Esophagus squamous epithelium (tissue), 4 donors: Measurements from ENCODE around the gene SECISBP2.

ENCODE experiments used
- POLR2A ChIP-seq, 4 donors: fragments of 450-650 bp; IDR thresholded peaks; one replicate each; pipeline ENCODE4 v1.6.1; 2017; ENCODE audit warnings: antibody characterized with exemption in 4 of 4, mild to moderate bottlenecking in 4 of 4, moderate library complexity in 3 of 4
- TF ChIP-seq, protein P1 (sequence below), 6 experiments: fragments of 450-650 bp in 4 of 6; fragments of 200-600 bp in 2 of 6; sonication (generic) in 2 of 6; IDR thresholded peaks; one replicate each; pipeline ENCODE4 v1.5.1; 2016 to 2019; ENCODE audit warnings: antibody characterized with exemption in 6 of 6, mild to moderate bottlenecking in 4 of 6, moderate library complexity in 4 of 6

DNA sequence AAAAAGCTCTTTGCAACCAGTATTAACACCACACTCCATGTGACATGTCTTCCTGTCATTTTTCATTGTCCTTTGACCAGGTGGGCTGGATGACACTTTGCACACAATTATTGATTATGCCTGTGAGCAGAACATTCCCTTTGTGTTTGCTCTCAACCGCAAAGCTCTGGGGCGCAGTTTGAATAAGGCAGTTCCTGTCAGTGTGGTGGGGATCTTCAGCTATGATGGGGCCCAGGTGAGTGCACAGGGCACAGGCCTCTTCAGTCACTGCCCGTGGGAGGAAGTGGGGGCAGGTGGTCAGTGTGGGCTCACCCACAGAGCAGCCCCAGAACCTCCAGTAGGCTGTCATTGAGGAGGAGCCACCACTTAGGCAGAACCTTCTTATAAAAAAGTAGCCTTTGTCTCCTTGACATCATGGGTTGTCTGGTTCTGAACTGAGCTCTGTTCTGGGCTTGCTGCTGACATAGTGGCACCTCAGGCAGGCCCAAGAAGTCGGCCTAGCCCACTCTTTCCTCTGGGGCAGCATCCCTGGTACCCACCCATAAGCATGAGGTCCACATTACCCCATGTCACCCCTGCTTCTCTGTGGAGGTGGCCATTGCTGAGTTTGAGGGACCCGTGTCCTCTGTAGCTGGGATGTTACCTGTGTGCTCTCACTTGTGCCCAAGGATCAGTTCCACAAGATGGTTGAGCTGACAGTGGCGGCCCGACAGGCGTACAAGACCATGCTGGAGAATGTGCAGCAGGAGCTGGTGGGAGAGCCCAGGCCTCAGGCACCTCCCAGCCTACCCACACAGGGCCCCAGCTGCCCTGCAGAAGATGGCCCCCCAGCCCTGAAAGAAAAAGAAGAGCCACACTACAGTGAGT, 39.3 kb downstream of the SECISBP2 start:
- TF ChIP-seq, protein P1, sequence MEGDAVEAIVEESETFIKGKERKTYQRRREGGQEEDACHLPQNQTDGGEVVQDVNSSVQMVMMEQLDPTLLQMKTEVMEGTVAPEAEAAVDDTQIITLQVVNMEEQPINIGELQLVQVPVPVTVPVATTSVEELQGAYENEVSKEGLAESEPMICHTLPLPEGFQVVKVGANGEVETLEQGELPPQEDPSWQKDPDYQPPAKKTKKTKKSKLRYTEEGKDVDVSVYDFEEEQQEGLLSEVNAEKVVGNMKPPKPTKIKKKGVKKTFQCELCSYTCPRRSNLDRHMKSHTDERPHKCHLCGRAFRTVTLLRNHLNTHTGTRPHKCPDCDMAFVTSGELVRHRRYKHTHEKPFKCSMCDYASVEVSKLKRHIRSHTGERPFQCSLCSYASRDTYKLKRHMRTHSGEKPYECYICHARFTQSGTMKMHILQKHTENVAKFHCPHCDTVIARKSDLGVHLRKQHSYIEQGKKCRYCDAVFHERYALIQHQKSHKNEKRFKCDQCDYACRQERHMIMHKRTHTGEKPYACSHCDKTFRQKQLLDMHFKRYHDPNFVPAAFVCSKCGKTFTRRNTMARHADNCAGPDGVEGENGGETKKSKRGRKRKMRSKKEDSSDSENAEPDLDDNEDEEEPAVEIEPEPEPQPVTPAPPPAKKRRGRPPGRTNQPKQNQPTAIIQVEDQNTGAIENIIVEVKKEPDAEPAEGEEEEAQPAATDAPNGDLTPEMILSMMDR (IDR thresholded peaks at IDR 0.05) = no peak
- TF ChIP-seq POLR2A (IDR thresholded peaks at IDR 0.05) = no peak
